ENCODE data around the gene STARD6. TPM values are rescaled to one million over a fixed set of nuclear protein-coding genes. Genes with fewer than 3 reads are reported as not detected.

The STARD6 gene
- total RNA-seq, 1 experiment from 2014 or later = not detected

DNA sequence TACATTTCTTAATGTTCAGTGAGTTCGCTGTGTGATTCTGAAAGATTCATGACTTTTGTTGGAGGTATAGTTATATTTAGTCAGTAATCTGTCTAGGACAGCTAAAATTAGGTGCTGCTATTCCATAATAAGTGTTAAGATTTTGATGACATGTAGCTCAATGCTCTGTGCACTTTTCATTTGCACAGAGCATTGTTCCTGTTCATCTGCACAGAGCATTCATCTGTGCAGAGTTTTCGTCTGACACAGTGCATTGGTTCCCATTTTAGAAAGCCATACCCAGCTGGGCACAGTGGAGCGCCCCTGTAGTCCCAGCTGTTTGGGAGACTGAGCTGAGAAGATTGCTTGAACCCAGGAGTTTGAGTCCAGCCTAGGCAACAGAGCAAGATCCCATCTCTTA, 79.8 kb downstream of the STARD6 start:
- no peak overlapping the region for H2BK120ac ChIP-seq (ENCODE audit: low read depth, low read length, poor library complexity, severe bottlenecking)
- no peak overlapping the region for H4K5ac ChIP-seq (ENCODE audit: insufficient read length, low read depth, low read length)
- H3K27ac Mint-ChIP-seq = no peak overlapping the region
- no peak overlapping the region for H3K4ac ChIP-seq (ENCODE audit: low read depth, low read length)
- H4K20me1 ChIP-seq (ENCODE audit: control insufficient read depth, insufficient read depth, insufficient read length) = no peaks in the 10 kb centered on the region
- H3K9ac ChIP-seq (ENCODE audit: extremely low read depth, insufficient read length, low read length) = no peak overlapping the region
- peaks cover 18 to 69% (median 47%) of the 10 kb centered on the region in 3 experiments for H3K36me3 Mint-ChIP-seq (ENCODE audit: insufficient read depth in 1 of 3, low read depth in 3 of 3)
- no peaks in the 10 kb centered on the region for H3K9me3 Mint-ChIP-seq
- no peak overlapping the region for H2AFZ ChIP-seq (ENCODE audit: low read length)
- peaks cover 12 to 14% of the 10 kb centered on the region in 2 experiments for H3K4me1 Mint-ChIP-seq
- no peaks in the 10 kb centered on the region for H3K27me3 ChIP-seq (ENCODE audit: insufficient read depth, low read length)
- TF ChIP-seq, protein P1, sequence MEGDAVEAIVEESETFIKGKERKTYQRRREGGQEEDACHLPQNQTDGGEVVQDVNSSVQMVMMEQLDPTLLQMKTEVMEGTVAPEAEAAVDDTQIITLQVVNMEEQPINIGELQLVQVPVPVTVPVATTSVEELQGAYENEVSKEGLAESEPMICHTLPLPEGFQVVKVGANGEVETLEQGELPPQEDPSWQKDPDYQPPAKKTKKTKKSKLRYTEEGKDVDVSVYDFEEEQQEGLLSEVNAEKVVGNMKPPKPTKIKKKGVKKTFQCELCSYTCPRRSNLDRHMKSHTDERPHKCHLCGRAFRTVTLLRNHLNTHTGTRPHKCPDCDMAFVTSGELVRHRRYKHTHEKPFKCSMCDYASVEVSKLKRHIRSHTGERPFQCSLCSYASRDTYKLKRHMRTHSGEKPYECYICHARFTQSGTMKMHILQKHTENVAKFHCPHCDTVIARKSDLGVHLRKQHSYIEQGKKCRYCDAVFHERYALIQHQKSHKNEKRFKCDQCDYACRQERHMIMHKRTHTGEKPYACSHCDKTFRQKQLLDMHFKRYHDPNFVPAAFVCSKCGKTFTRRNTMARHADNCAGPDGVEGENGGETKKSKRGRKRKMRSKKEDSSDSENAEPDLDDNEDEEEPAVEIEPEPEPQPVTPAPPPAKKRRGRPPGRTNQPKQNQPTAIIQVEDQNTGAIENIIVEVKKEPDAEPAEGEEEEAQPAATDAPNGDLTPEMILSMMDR (conservative IDR thresholded peaks at IDR 0.05) = no peak
- no peaks in the 10 kb centered on the region for H3K23me2 ChIP-seq (ENCODE audit: insufficient read length, low read depth, low read length, poor library complexity, severe bottlenecking)
- DNase-seq = no peak
- H4K91ac ChIP-seq (ENCODE audit: insufficient read length, low read depth, low read length) = no peak overlapping the region
- H2BK15ac ChIP-seq (ENCODE audit: low read depth, low read length) = no peak overlapping the region
- H3K79me1 ChIP-seq (ENCODE audit: insufficient read depth, low read depth, low read length, poor library complexity, severe bottlenecking) = no peaks in the 10 kb centered on the region
- no peak overlapping the region for H3K14ac ChIP-seq (ENCODE audit: insufficient read depth, low read length)
- no peak overlapping the region for H3K56ac ChIP-seq (ENCODE audit: insufficient read length, low read depth, low read length)
- H4K8ac ChIP-seq (replicated peaks; ENCODE audit: insufficient read length, low read depth, low read length) = no peak overlapping the region
- no peak overlapping the region for H3K18ac ChIP-seq (ENCODE audit: insufficient read length, low read depth, low read length)
- H3K9me3 ChIP-seq (ENCODE audit: control insufficient read depth, low read depth, low read length) = no peaks in the 10 kb centered on the region
- H3K4me3 Mint-ChIP-seq = no peak overlapping the region
- no peak overlapping the region for H2BK5ac ChIP-seq (ENCODE audit: insufficient read length, low read length)
- no peak overlapping the region for H3K4me2 ChIP-seq (ENCODE audit: insufficient read depth, insufficient read length, low read length)
- no peaks in the 10 kb centered on the region for H3K79me2 ChIP-seq (ENCODE audit: insufficient read depth, low read length)
- WGBS (ENCODE audit: extremely low coverage, insufficient read length, low lambda C conversion rate) = no CpG with 5 or more reads among the region's 3 CpGs
- peaks cover 2% of the 10 kb centered on the region; the same call in 1 of the 2 replicates for H3K4me1 ChIP-seq (ENCODE audit: insufficient read depth, low read length)
- H2BK20ac ChIP-seq (ENCODE audit: low read depth, low read length, poor library complexity, severe bottlenecking) = no peak overlapping the region
- H3K23ac ChIP-seq (ENCODE audit: insufficient read length, low read depth, low read length) = no peak overlapping the region
- no peak overlapping the region for H3K27ac ChIP-seq (ENCODE audit: insufficient read length, low read depth, low read length)
- no peak overlapping the region for H2AK5ac ChIP-seq (ENCODE audit: insufficient read length, low read length)
- H3T11ph ChIP-seq (ENCODE audit: low read length) = no peak overlapping the region
- H3K27me3 Mint-ChIP-seq (ENCODE audit: low read depth) = no peaks in the 10 kb centered on the region
- H2BK12ac ChIP-seq (ENCODE audit: insufficient read length, low read depth, low read length) = no peak overlapping the region

Other genes with a start within 250 kb of the STARD6 start
- 29.9 and 34.0 TPM in 2 replicates for gene MBD2, start 133.2 kb downstream of the STARD6 start, total RNA-seq (2021)
- gene POLI, start 88.3 kb downstream of the STARD6 start, total RNA-seq (2021) = 44.1 and 45.0 TPM in 2 replicates
- gene C18orf54, start within 50 bp of the STARD6 start, total RNA-seq (2021) = 21.6 and 23.2 TPM in 2 replicates
- 2.3 and 2.5 TPM in 2 replicates for gene DYNAP, start 233.4 kb upstream of the STARD6 start, total RNA-seq (2021)

Data from H9 (cell line).